RCC 7860 (cell line): ENCODE data around the gene SUN3.
"Not testable (repeated sequence)": the region's sequence is repeated elsewhere in the genome, so short reads cannot be mapped to it uniquely, and the experiment has no call there.

Experiments
- DNase-seq: peaks from one replicate; pipeline ENCODE4 v3.0.0-alpha.2; 2015; ENCODE audit warnings: low spot score
- FAIRE-seq: peaks from 2 replicates; lab custom pipeline; 2012; peaks lifted over from hg19 to GRCh38; lab: Jason Lieb, UNC

The SUN3 gene

GRCh38 chr7:47980648-47981047, 48.3 kb downstream of the SUN3 start:
- not testable (repeated sequence) for DNase-seq, FAIRE-seq

GRCh38 chr7:47979832-47980181, 49.1 kb downstream of the SUN3 start:
- DNase-seq (no peak), FAIRE-seq (no peak)

- FAIRE-seq (no peak), DNase-seq (peak; percentile 72)
Measured at GRCh38 chr7:47979145-47979831, 49.6 kb downstream of the SUN3 start, which contains the start of gene HUS1. TSS of gene HUS1 (minus strand) at chr7:47979615. CDS start at chr7:47979519, 96 bp downstream.

GRCh38 chr7:47978790-47979144, 50.1 kb downstream of the SUN3 start:
- no peak for DNase-seq
- FAIRE-seq: no peak

- FAIRE-seq (no peak), DNase-seq (no peak)
Measured at GRCh38 chr7:47973739-47974138, 55.2 kb downstream of the SUN3 start.

GRCh38 chr7:47970761-47971160, 58.1 kb downstream of the SUN3 start:
- no peak for FAIRE-seq
- no peak for DNase-seq

GRCh38 chr7:47968847-47969774, 59.8 kb downstream of the SUN3 start:
- peak; percentile 40 for DNase-seq
- FAIRE-seq: no peak

- no peak for DNase-seq
- no peak for FAIRE-seq
Measured at GRCh38 chr7:47967708-47968107, 61.2 kb downstream of the SUN3 start.

- DNase-seq (no peak), FAIRE-seq (no peak)
Measured at GRCh38 chr7:47967123-47967522, 61.8 kb downstream of the SUN3 start.

- FAIRE-seq: no peak
- no peak for DNase-seq
Measured at GRCh38 chr7:47965456-47965855, 63.5 kb downstream of the SUN3 start.

- FAIRE-seq: no peak
- DNase-seq: no peak
Measured at GRCh38 chr7:47962262-47962661, 66.6 kb downstream of the SUN3 start.

GRCh38 chr7:47957156-47957555, 71.8 kb downstream of the SUN3 start:
- FAIRE-seq (no peak), DNase-seq (no peak)

GRCh38 chr7:47956220-47956619, 72.7 kb downstream of the SUN3 start:
- DNase-seq (no peak), FAIRE-seq (no peak)

- no peak for DNase-seq
- no peak for FAIRE-seq
Measured at GRCh38 chr7:47954231-47954911, 74.5 kb downstream of the SUN3 start.

GRCh38 chr7:47953822-47954221, 75.1 kb downstream of the SUN3 start:
- FAIRE-seq: no peak
- DNase-seq: no peak

- FAIRE-seq (no peak), DNase-seq (no peak)
Measured at GRCh38 chr7:47952224-47952623, 76.7 kb downstream of the SUN3 start.

GRCh38 chr7:47951374-47951773, 77.5 kb downstream of the SUN3 start:
- no peak for FAIRE-seq
- DNase-seq: no peak

- no peak for FAIRE-seq
Measured at GRCh38 chr7:47950714-47951113, 78.2 kb downstream of the SUN3 start.

GRCh38 chr7:47949703-47950102, 79.2 kb downstream of the SUN3 start:
- DNase-seq (no peak), FAIRE-seq (no peak)

More at GRCh38 chr7:47950714-47951113, 78.2 kb downstream of the SUN3 start:
- DNase-seq: no peak

- DNase-seq: no peak
- FAIRE-seq: no peak
Measured at GRCh38 chr7:47948141-47948790, 80.6 kb downstream of the SUN3 start, which contains the start of gene PKD1L1. TSS of gene PKD1L1 (minus strand) at chr7:47948466. CDS start at chr7:47948440, 26 bp downstream.

- FAIRE-seq (no peak), DNase-seq (no peak)
Measured at GRCh38 chr7:47947355-47947749, 81.6 kb downstream of the SUN3 start.
